NCI-H774 (cell line): ENCODE measurements around the gene PLCXD3.
"Not testable (repeated sequence)": the region's sequence is repeated elsewhere in the genome, so short reads cannot be mapped to it uniquely, and the experiment has no call there.

Experiments used
- DNase-seq: peaks from one replicate; lab custom pipeline; 2025; lab: John Stamatoyannopoulos, UW

PLCXD3 gene

GRCh38 chr5:41493490-41494126 lies 16.8 kb downstream of the PLCXD3 start:
- DNase-seq = not testable (repeated sequence)

- no peak for DNase-seq
Measured at GRCh38 chr5:41485533-41485932, 24.9 kb downstream of the PLCXD3 start.

GRCh38 chr5:41482715-41483114 lies 27.7 kb downstream of the PLCXD3 start:
- DNase-seq = no peak

DNA sequence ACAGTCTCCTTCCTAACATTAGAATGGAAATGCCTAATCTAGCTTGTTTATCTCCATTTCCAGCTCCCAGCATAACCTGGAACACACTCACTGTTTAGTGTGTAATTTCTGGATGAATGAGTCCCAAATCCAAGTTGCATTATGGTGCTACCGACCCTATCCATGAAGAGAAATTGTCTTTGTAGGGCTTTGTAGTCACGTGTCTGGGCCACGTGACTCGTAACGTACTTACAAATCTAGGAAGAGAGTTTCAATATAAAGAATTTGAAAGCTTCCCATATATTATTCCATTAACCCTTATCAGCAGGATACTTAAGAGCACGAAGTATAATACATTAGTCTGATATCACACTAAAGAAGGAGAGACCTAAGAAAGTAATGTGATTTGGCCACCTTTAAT lies 28.2 kb downstream of the PLCXD3 start:
- no peak for DNase-seq

- DNase-seq = not testable (repeated sequence)
Measured at GRCh38 chr5:41471571-41472208, 38.7 kb downstream of the PLCXD3 start.

DNA sequence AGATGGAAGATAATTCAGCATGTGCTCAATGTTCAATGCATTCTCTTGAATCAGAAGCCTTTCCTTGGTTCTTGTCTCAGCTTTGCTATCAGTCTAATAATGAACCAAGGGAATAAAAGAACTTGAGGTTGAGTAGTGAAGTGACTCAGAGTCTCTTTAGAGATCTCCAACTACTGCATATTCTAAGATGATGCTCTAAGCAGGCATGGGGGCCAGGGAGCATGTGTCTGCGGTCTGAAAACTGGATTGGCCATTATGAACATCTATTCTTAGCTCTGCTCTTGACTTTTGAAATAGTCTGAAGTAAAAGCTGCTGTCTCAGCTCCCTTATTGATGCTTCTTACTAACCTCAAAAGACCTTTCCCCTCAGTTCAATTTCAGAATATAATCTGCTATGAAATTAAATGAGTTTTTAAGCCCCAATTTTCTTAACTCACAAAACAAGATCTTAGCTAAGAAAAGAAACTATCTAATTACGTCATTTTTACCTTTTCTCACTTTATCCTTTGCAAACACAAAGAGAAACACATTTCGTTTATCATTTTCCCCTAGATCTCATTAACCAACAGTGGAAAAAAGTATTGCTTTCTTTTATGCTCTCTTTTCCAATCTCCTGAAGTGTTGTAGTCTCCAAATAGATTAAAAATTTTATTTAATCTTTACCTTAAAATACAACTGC lies 44.8 kb downstream of the PLCXD3 start:
- no peak for DNase-seq

- no peak for DNase-seq
Measured at GRCh38 chr5:41459557-41459956, 50.8 kb downstream of the PLCXD3 start.

DNA sequence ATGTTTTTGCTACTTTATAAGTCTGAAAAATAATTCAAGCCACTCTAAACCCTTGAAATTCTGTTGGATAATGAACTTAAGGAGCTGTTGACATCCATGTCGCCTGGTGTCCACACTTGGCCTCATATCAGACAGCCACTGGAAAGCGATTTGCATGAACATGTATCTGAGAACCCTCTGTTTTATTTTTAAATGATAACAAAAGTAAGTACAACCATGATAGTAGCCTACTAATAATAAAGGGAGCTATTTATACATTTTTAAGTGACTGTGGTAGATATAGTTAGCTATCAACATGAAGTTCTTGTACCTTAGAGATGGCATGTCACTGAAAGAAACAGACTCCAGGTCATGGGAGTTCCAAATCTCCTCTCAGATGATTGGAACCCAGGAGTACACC lies 53.3 kb downstream of the PLCXD3 start:
- no peak for DNase-seq

DNA sequence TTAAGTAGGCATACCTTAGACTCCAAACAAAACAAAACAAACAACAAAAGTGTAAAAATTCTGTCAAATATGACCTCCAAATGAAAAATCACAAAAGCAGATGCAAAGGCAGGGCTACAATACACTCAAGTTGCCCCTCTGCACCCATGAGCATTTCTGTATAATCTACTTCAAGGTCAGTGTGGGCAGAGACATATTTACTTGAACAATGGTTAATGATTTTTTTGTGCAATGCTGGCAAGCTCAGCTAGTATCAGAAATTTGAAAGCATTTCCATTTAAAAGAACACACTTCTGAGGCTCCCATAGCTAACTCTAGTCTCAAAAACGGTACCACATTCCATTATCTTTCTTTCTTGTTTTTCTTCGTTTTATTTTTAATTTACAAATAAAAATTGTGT lies 57.9 kb downstream of the PLCXD3 start:
- no peak for DNase-seq

- DNase-seq = no peak
Measured at GRCh38 chr5:41447650-41448510, 62.5 kb downstream of the PLCXD3 start.

- no peak for DNase-seq
Measured at GRCh38 chr5:41445937-41446563, 64.4 kb downstream of the PLCXD3 start.

DNA sequence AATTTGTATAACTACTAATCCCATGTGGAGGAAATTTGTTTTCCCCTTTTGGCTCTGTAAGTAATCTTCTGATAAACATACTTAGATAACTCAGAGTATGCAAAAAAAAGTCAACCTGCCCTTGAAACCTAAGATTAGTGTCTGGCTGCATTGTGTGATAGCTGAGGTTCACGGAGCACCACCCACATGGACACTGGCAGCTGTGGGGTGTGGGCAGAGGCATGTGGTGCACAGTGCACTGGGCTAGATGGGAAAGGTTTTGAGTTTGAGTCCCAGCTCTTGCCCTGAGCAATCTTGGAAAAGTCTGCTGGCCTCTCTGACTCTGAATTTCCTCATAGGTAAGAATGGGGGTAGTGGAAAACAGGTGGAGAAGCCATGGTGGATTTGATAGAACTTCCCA lies 75.1 kb downstream of the PLCXD3 start:
- DNase-seq = no peak

GRCh38 chr5:41433552-41434181 lies 76.7 kb downstream of the PLCXD3 start:
- DNase-seq = no peak

DNA sequence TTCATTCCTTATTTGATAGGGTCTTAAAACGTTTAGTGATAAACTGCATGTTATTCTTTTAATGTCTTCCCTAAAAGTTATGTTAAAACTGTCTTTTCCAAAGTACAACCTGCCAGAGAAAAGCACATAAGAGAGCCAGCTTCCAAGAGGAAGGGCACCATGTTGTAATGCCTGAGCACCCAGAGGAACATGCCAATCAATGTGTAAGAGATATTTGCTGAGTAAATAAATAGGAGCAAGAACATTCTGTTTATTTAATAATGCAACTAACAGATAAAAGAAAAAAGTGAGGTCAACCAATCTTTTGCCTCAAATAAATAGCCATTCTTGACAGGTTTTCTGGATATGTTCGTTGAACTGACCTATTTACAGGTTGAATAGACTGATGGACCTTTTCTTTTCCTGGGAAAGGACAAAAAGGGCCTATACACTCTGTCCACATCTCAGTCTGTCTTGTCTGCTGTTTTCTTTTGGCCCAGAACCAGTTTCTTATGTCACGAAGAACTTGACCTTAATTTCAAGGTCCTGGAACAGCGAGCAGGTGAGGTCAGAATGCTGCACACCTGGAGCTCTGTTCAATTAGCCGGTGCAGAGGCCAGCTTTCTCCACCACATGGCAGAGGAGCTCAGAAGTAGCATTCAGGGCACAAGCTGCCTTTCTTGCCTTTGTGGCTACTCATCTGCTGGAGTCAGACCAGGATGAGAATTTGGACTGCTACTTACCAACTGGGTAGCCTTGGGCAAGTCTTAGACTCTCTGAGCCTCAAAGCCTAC lies 77.7 kb downstream of the PLCXD3 start:
- no peak for DNase-seq

DNA sequence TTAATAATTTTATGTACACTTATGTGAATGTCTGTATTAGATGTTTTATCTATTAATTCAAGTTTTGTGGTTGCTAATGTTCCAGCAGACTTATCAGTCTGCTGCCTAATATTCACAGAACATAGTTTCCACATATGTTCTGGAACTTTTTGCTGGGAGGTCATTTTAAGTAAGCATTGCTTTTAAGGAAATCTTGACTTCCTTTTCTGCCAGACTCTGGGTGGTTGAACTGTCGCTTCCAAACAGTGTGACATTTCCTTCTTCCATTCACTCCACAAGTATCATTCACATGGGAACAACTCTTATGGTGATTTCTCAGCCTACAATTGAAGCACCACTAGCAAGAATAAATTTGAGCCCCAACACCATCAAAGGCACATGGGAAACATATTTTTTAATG lies 82.9 kb downstream of the PLCXD3 start:
- no peak for DNase-seq

- DNase-seq = no peak
Measured at GRCh38 chr5:41425736-41426135, 84.7 kb downstream of the PLCXD3 start.

GRCh38 chr5:41420492-41421067 lies 89.8 kb downstream of the PLCXD3 start:
- DNase-seq = no peak

DNA sequence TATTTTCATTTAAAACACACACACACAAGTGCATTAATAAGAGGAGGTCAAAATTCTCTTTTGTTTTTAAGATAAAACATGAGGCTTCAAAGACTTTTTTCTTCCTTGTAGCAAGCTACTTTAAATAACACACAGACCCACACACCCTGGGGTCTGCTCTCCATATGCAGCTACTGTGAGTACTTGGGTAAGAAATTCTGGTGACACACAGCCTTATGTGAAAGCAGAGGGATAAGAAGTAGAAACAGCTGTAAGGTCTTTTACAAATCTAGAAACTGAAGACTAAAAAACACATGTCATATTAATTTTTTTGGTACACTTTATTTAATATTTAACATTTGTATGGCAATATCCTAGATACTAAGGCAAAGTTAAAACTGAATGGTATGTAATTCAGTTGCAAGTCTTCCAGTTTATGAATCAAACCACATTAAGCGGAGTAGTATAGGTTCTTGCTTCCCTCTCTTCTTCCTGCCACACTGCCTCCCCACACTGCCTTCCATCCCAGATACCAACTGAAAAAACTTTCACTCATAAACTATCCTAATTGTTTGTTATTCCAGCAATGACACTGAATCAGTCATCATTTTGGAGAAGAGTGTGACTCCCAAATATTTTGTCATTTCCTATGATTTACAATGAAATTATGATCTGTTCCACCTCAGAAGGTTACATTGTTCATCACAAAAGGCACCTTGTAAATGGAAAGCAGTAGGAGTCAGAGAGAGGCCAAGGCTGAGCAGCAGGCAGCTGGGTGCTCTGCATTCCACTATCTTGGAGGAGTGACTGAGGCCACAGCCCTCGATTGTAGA lies 92.0 kb downstream of the PLCXD3 start:
- no peak for DNase-seq

- DNase-seq = no peak
Measured at GRCh38 chr5:41416336-41416735, 94.1 kb downstream of the PLCXD3 start.

DNA sequence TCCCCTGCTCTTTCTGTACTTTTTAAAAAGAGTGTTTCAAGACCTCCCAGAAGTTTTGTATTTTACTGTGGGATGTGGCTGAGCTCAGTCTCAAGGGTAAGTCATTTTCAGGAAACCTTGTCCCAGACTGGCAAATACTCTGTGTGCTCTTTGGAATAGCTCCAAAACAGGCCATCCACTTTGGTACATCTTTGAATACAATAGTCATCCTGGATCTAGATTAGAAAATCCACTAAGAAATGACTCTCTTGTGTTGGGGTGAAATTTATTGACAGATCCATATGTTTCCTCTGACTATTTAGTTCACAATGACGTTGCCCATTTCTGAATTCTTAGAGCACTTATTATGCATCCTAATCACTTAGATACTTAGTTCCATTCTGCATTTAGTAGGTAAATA lies 95.2 kb downstream of the PLCXD3 start:
- DNase-seq = no peak
